GM21717 (cell line): ENCODE measurements around the gene OSBPL8.
A peak's percentile ranks its signal among the peaks of the same experiment; 100 is the strongest.

Experiments used
- ATAC-seq: cut with Tn5 transposase; IDR thresholded peaks from one replicate; pipeline ENCODE4 v1.9.1; 2021; ENCODE audit warnings: mild to moderate bottlenecking, moderate library complexity; ENCODE audit not compliant: unreplicated experiment

OSBPL8 gene

GRCh38 chr12:76471579-76471978, 88.0 kb downstream of the OSBPL8 start:
- no peak for ATAC-seq

GRCh38 chr12:76470028-76470939, 89.3 kb downstream of the OSBPL8 start:
- ATAC-seq: peak; percentile 90

- ATAC-seq: no peak
Measured at GRCh38 chr12:76464631-76465166, 94.9 kb downstream of the OSBPL8 start.

- ATAC-seq: no peak
Measured at GRCh38 chr12:76462668-76463224, 96.8 kb downstream of the OSBPL8 start.

- no peak for ATAC-seq
Measured at GRCh38 chr12:76460807-76461206, 98.8 kb downstream of the OSBPL8 start.

GRCh38 chr12:76457818-76458217, 101.8 kb downstream of the OSBPL8 start:
- ATAC-seq: no peak

- no peak for ATAC-seq
Measured at GRCh38 chr12:76457010-76457409, 102.6 kb downstream of the OSBPL8 start.

GRCh38 chr12:76455582-76456345, 103.8 kb downstream of the OSBPL8 start:
- peak; percentile 97 for ATAC-seq

GRCh38 chr12:76451528-76451927, 108.0 kb downstream of the OSBPL8 start:
- no peak for ATAC-seq

- ATAC-seq: no peak
Measured at GRCh38 chr12:76450690-76451089, 108.9 kb downstream of the OSBPL8 start.

- no peak for ATAC-seq
Measured at GRCh38 chr12:76449993-76450392, 109.6 kb downstream of the OSBPL8 start.

- ATAC-seq: no peak
Measured at GRCh38 chr12:76449583-76449982, 110.0 kb downstream of the OSBPL8 start.

- ATAC-seq: no peak
Measured at GRCh38 chr12:76449016-76449415, 110.6 kb downstream of the OSBPL8 start.

- ATAC-seq: no peak
Measured at GRCh38 chr12:76446090-76446489, 113.5 kb downstream of the OSBPL8 start.

- ATAC-seq: no peak
Measured at GRCh38 chr12:76445462-76445861, 114.1 kb downstream of the OSBPL8 start.

- no peak for ATAC-seq
Measured at GRCh38 chr12:76444408-76444984, 115.1 kb downstream of the OSBPL8 start.

- no peak for ATAC-seq
Measured at GRCh38 chr12:76441016-76441415, 118.6 kb downstream of the OSBPL8 start.

GRCh38 chr12:76432733-76433132, 126.8 kb downstream of the OSBPL8 start:
- no peak for ATAC-seq

- ATAC-seq: no peak
Measured at GRCh38 chr12:76428117-76428516, 131.5 kb downstream of the OSBPL8 start.

GRCh38 chr12:76426160-76426559, 133.4 kb downstream of the OSBPL8 start:
- ATAC-seq: no peak

GRCh38 chr12:76424941-76425340, 134.6 kb downstream of the OSBPL8 start:
- ATAC-seq: no peak
